ENCODE data around the gene SPTBN4. TPM values are rescaled to one million over a fixed set of nuclear protein-coding genes. Genes with fewer than 3 reads are reported as not detected.
"Not testable (repeated sequence)": the region's sequence is repeated elsewhere in the genome, so short reads cannot be mapped to it uniquely, and the experiment has no call there.

Gene SPTBN4
- total RNA-seq, 2 donors from 2014 or later: 1.8 to 6.3 TPM

GRCh38 chr19:40460185-40460584 lies 6.6 kb upstream of the SPTBN4 start:
- no peaks in the 10 kb centered on the region for H3K27me3 ChIP-seq
- no peak for ATAC-seq
- H3K4me3 ChIP-seq: no peak overlapping the region
- peaks cover 0 to 2% of the 10 kb centered on the region in 2 donors for H3K36me3 ChIP-seq (replicated peaks in 1 of 2; ENCODE audit: insufficient read depth in 1 of 2, low read depth in 2 of 2)
- DNase-seq: no peak
- intact Hi-C loops (cut with DNase I): no loop called here
- WGBS, 2 donors: 79 to 82% methylated on average over 3 of the region's 3 CpGs
- TF ChIP-seq CTCF (IDR thresholded peaks at IDR 0.05) (no peak), POLR2A (IDR thresholded peaks at IDR 0.05) (no peak)
- H3K9me3 ChIP-seq: no peaks in the 10 kb centered on the region
- no peak overlapping the region for H3K27ac ChIP-seq
- peaks cover 17% of the 10 kb centered on the region for H3K4me1 ChIP-seq

- Histone ChIP-seq H3K27ac (peak overlapping the region in 1 of 4 donors; percentile 41), H3K4me3 (no peak overlapping the region), H3K9me3 (no peaks in the 10 kb centered on the region), H3K36me3 (replicated peaks in 1 of 2; ENCODE audit: insufficient read depth in 1 of 2, low read depth in 2 of 2) (peaks cover 0 to 2% of the 10 kb centered on the region in 2 donors), H3K4me1 (peaks cover 25% of the 10 kb centered on the region), H3K27me3 (no peaks in the 10 kb centered on the region)
- no peak for TF ChIP-seq CTCF (IDR thresholded peaks at IDR 0.05)
- TF ChIP-seq POLR2A (IDR thresholded peaks at IDR 0.05): no peak
- 59 to 82% methylated on average over 7 of the region's 7 CpGs for WGBS, 2 donors
- no peak for ATAC-seq
- peak in 1 of 4 donors; percentile 63 for DNase-seq
- intact Hi-C loops (cut with DNase I): no loop called here
These were observed 5.1 kb upstream of the SPTBN4 start for GRCh38 chr19:40461669-40462221.

GRCh38 chr19:40463587-40464037 lies 3.2 kb upstream of the SPTBN4 start:
- peak; percentile 19 to 53 (median 22) for DNase-seq
- H3K27me3 ChIP-seq; ATAC-seq; H3K4me3 ChIP-seq; H3K9me3 ChIP-seq; H3K36me3 ChIP-seq (replicated peaks in 1 of 2; ENCODE audit: insufficient read depth in 1 of 2, low read depth in 2 of 2); intact Hi-C loops (cut with DNase I): not testable (repeated sequence)
- Histone ChIP-seq H3K4me1 (peaks cover 30% of the 10 kb centered on the region), H3K27ac (peak overlapping the region in 3 of 4 donors; percentile 90 to 95 (median 91))
- WGBS, 2 donors: 63 to 70% methylated on average over 12 of the region's 12 CpGs
- TF ChIP-seq POLR2A (IDR thresholded peaks at IDR 0.05): peak in 1 of 3 donors; percentile 46

- Histone ChIP-seq H3K27me3 (no peaks in the 10 kb centered on the region), H3K27ac (peak overlapping the region; percentile 86 to 95 (median 90)), H3K4me3 (no peak overlapping the region), H3K36me3 (replicated peaks in 1 of 2; ENCODE audit: insufficient read depth in 1 of 2, low read depth in 2 of 2) (no peaks in the 10 kb centered on the region), H3K4me1 (peaks cover 30% of the 10 kb centered on the region), H3K9me3 (no peaks in the 10 kb centered on the region)
- intact Hi-C loops (cut with DNase I): no loop called here
- TF ChIP-seq CTCF (IDR thresholded peaks at IDR 0.05) (peak; percentile 78 to 97 (median 92)), POLR2A (IDR thresholded peaks at IDR 0.05) (peak in 2 of 3 donors; percentile 19 to 30)
- peak; percentile 58 for ATAC-seq
- WGBS, 2 donors: 6 to 25% methylated on average over 11 of the region's 11 CpGs
- peak; percentile 90 to 94 (median 92) for DNase-seq
These were observed 2.5 kb upstream of the SPTBN4 start for GRCh38 chr19:40464059-40465024.

GRCh38 chr19:40465025-40465556 lies 1.7 kb upstream of the SPTBN4 start:
- Histone ChIP-seq H3K4me1 (peaks cover 30% of the 10 kb centered on the region), H3K4me3 (peak overlapping the region; percentile 23 to 72), H3K36me3 (replicated peaks in 1 of 2; ENCODE audit: insufficient read depth in 1 of 2, low read depth in 2 of 2) (no peaks in the 10 kb centered on the region), H3K9me3 (no peaks in the 10 kb centered on the region), H3K27me3 (no peaks in the 10 kb centered on the region), H3K27ac (peak overlapping the region; percentile 86 to 95 (median 90))
- WGBS, 2 donors: 13 to 17% methylated on average over 8 to 11 of the region's 11 CpGs
- peak in 1 of 4 donors; percentile 73 for DNase-seq
- TF ChIP-seq POLR2A (IDR thresholded peaks at IDR 0.05) (no peak), CTCF (IDR thresholded peaks at IDR 0.05) (no peak)
- intact Hi-C loops (cut with DNase I): no loop called here
- ATAC-seq: peak; percentile 8

Data from body of pancreas (tissue), 4 donors.